Smooth muscle cell (in vitro differentiated cells): ENCODE data around the gene ADPRS. TPM values are rescaled to one million over a fixed set of nuclear protein-coding genes. Genes with fewer than 3 reads are reported as not detected.

Experiments
- DNase-seq: peaks from one replicate; lab custom pipeline; 2025; ENCODE audit not compliant: unreplicated experiment; lab: John Stamatoyannopoulos, UW
- H2AFZ ChIP-seq: fragments of 200-600 bp; sonication (generic); 2 replicates; pipeline ENCODE4 v1.6.0; 2016; ENCODE audit warnings: antibody characterized with exemption, low read depth, mild to moderate bottlenecking
- H3F3A ChIP-seq: fragments of 200-600 bp; sonication (generic); 2 replicates; pipeline ENCODE4 v1.6.0; 2017; ENCODE audit warnings: antibody characterized with exemption, low read depth
- H3K27ac ChIP-seq: fragments of 200-600 bp; sonication (generic); 2 replicates; pipeline ENCODE4 v1.5.1; 2016; ENCODE audit warnings: low read depth, mild to moderate bottlenecking
- H3K27me3 ChIP-seq: fragments of 200-600 bp; sonication (generic); 2 replicates; pipeline ENCODE4 v1.6.1; 2016; ENCODE audit warnings: low read depth, mild to moderate bottlenecking
- H3K36me3 ChIP-seq: fragments of 200-600 bp; sonication (generic); 2 replicates; pipeline ENCODE4 v1.5.1; 2016; ENCODE audit warnings: low read depth
- H3K4me1 ChIP-seq: fragments of 200-600 bp; sonication (generic); 2 replicates; pipeline ENCODE4 v1.5.1; 2016; ENCODE audit warnings: low read depth
- H3K4me2 ChIP-seq: fragments of 200-600 bp; sonication (generic); 2 replicates; pipeline ENCODE4 v1.6.0; 2016; ENCODE audit warnings: mild to moderate bottlenecking
- H3K4me3 ChIP-seq: fragments of 200-600 bp; sonication (generic); 2 replicates; pipeline ENCODE4 v1.5.1; 2016; ENCODE audit warnings: mild to moderate bottlenecking
- H3K79me2 ChIP-seq: fragments of 200-600 bp; sonication (generic); 2 replicates; pipeline ENCODE4 v1.6.0; 2016; ENCODE audit warnings: low read depth, mild to moderate bottlenecking
- H3K9ac ChIP-seq: fragments of 200-600 bp; sonication (generic); 2 replicates; pipeline ENCODE4 v1.6.0; 2016; ENCODE audit warnings: low read depth
- H3K9me3 ChIP-seq: fragments of 200-600 bp; sonication (generic); replicated peaks from 2 replicates; pipeline ENCODE4 v1.5.1; 2016; ENCODE audit warnings: low read depth
- H4K20me1 ChIP-seq: fragments of 200-600 bp; sonication (generic); 2 replicates; pipeline ENCODE4 v1.6.0; 2016; ENCODE audit warnings: low read depth
- WGBS: methylation state at CpG from one replicate; pipeline ENCODE4 v1.1.7; 2016; ENCODE audit warnings: low lambda C conversion rate; 5-methylcytosine and 5-hydroxymethylcytosine counted together
- polyA plus RNA-seq: library from polyadenylated mRNA; unstranded; fragments of >200 nt; fragmentation: Nextera tagmentation; extraction: Ambion mirVana; gene quantifications from 2 replicates; pipeline ENCODE4 v1.2.1, GENCODE V29; 2016
- total RNA-seq: library from RNA; depleted of rRNA; stranded (reverse); fragments of >200 nt; gene quantifications from 2 replicates; pipeline ENCODE4 v1.2.3, GENCODE V29; 2014
- TF ChIP-seq, protein P1 (sequence below): fragments of 200-600 bp; sonication (generic); IDR thresholded peaks from 2 replicates; pipeline ENCODE4 v1.5.1; 2017; ENCODE audit warnings: borderline replicate concordance, mild to moderate bottlenecking, antibody characterized with exemption; ENCODE audit not compliant: insufficient read depth, poor library complexity, severe bottlenecking

The ADPRS gene
- total and polyA plus RNA-seq, 2 experiments from 2014 or later = 31.0 to 38.8 TPM

DNA sequence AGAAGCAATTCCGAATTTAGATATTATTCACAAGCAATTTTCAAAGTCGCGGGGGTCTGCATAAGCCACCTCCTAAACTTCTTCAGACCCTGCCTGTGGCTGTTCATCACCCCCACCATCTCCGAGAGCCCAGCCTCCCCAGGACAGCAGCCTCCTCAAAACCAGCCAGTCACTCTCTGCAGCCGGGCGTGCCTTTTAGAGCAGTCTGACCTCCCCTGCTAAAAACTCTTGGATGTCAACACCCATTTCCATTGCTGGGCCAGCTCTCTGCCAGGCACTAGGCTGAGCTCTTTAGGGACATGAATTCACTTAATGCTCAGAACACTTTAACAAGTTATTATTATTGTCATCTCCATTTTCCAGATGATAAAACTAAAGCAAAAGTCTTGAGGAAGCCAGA is 11.7 kb downstream of the ADPRS start:
- H2AFZ ChIP-seq = no peak overlapping the region
- H4K20me1 ChIP-seq = no peaks in the 10 kb centered on the region
- H3K79me2 ChIP-seq = no peaks in the 10 kb centered on the region
- no peaks in the 10 kb centered on the region for H3K36me3 ChIP-seq
- peaks cover 4% of the 10 kb centered on the region for H3F3A ChIP-seq
- TF ChIP-seq, protein P1, sequence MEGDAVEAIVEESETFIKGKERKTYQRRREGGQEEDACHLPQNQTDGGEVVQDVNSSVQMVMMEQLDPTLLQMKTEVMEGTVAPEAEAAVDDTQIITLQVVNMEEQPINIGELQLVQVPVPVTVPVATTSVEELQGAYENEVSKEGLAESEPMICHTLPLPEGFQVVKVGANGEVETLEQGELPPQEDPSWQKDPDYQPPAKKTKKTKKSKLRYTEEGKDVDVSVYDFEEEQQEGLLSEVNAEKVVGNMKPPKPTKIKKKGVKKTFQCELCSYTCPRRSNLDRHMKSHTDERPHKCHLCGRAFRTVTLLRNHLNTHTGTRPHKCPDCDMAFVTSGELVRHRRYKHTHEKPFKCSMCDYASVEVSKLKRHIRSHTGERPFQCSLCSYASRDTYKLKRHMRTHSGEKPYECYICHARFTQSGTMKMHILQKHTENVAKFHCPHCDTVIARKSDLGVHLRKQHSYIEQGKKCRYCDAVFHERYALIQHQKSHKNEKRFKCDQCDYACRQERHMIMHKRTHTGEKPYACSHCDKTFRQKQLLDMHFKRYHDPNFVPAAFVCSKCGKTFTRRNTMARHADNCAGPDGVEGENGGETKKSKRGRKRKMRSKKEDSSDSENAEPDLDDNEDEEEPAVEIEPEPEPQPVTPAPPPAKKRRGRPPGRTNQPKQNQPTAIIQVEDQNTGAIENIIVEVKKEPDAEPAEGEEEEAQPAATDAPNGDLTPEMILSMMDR = no peak
- H3K4me3 ChIP-seq = no peak overlapping the region
- H3K9ac ChIP-seq = no peak overlapping the region
- DNase-seq = no peak
- no peaks in the 10 kb centered on the region for H3K27me3 ChIP-seq
- 94% methylated on average over 6 of the region's 6 CpGs for WGBS
- no peak overlapping the region for H3K4me2 ChIP-seq
- H3K9me3 ChIP-seq = no peaks in the 10 kb centered on the region
- H3K27ac ChIP-seq = no peak overlapping the region
- no peaks in the 10 kb centered on the region for H3K4me1 ChIP-seq

DNA sequence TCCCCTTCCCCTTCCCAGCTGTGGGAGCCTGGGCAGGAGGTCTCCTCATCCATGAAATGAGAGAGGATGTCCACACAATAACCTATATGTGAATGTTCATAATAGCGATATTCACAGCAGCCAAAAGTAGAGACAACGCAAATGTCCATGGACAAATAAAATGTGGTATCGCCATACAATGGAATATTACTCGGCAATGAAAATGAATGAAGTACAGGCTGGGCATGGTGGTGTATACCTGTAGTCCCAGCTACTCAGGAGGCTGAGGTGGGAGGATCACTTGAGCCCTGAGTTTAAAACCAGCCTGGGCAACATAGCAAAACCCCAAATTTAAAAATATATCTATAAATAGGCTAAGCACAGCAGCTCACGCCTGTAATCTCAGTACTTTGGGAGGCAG is 12.9 kb downstream of the ADPRS start:
- no peaks in the 10 kb centered on the region for H3K27me3 ChIP-seq
- H4K20me1 ChIP-seq = no peaks in the 10 kb centered on the region
- no peak overlapping the region for H3K4me3 ChIP-seq
- no peaks in the 10 kb centered on the region for H3K9me3 ChIP-seq
- no peaks in the 10 kb centered on the region for H3K4me1 ChIP-seq
- H3K4me2 ChIP-seq = no peak overlapping the region
- H3K79me2 ChIP-seq = no peaks in the 10 kb centered on the region
- DNase-seq = no peak
- peaks cover 4% of the 10 kb centered on the region for H3F3A ChIP-seq
- H3K27ac ChIP-seq = no peak overlapping the region
- TF ChIP-seq, protein P1 = no peak
- 95% methylated on average over 5 of the region's 5 CpGs for WGBS
- no peak overlapping the region for H2AFZ ChIP-seq
- H3K36me3 ChIP-seq = no peaks in the 10 kb centered on the region
- no peak overlapping the region for H3K9ac ChIP-seq

DNA sequence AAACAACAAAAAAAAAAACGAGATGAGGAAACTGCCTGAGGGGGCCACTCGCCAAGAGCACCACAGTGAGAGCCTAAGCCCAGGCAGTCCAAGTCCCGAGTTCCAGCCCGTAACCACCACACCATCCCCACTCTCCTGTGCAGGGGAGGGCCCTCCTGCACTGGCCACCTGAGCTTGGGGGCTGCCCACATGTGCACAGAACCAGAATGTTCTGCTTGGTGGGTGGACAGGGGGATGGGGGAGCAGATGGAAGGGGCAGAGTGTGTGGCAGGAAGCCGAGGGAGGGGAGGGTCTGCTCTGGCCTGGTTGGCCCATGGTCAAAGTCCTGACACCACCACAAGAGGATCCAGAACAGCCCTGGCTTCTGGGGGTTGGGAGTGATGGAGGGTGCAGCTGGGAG is 17.6 kb downstream of the ADPRS start:
- TF ChIP-seq, protein P1 = no peak
- no peak for DNase-seq
- H3K4me3 ChIP-seq = no peak overlapping the region
- H3F3A ChIP-seq = peaks cover 2% of the 10 kb centered on the region
- peaks cover 6% of the 10 kb centered on the region for H3K4me1 ChIP-seq
- no peaks in the 10 kb centered on the region for H4K20me1 ChIP-seq
- no peak overlapping the region for H3K9ac ChIP-seq
- 70% methylated on average over 5 of the region's 5 CpGs for WGBS
- H3K27ac ChIP-seq = no peak overlapping the region
- H3K4me2 ChIP-seq = no peak overlapping the region
- no peaks in the 10 kb centered on the region for H3K79me2 ChIP-seq
- H2AFZ ChIP-seq = no peak overlapping the region
- no peaks in the 10 kb centered on the region for H3K9me3 ChIP-seq
- H3K27me3 ChIP-seq = no peaks in the 10 kb centered on the region
- H3K36me3 ChIP-seq = no peaks in the 10 kb centered on the region

DNA sequence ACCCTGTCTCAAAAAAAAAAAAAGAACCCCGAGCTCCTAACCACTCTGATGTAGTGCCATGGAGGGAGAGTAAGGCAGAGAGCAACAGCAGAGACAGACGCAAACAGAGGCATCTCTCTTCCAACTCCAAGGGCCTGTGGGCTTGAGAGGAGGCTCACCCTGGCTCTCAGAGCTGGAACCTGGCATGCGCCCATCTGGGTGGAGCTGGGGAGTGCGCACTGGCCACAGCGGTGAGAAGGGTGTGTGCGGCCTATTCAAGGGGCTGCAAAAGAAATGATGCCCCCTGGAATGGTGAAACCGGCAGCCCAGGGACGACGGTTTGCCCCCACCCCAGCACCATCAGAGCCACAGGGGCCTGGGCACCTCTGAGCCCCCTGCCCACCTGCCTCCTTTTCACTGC is 18.7 kb downstream of the ADPRS start:
- peaks cover 2% of the 10 kb centered on the region for H3F3A ChIP-seq
- no peaks in the 10 kb centered on the region for H3K9me3 ChIP-seq
- no peaks in the 10 kb centered on the region for H3K36me3 ChIP-seq
- no peak overlapping the region for H2AFZ ChIP-seq
- TF ChIP-seq, protein P1 = no peak
- H4K20me1 ChIP-seq = no peaks in the 10 kb centered on the region
- DNase-seq = no peak
- H3K4me2 ChIP-seq = no peak overlapping the region
- no peak overlapping the region for H3K4me3 ChIP-seq
- H3K9ac ChIP-seq = no peak overlapping the region
- H3K27ac ChIP-seq = no peak overlapping the region
- H3K79me2 ChIP-seq = no peaks in the 10 kb centered on the region
- no peaks in the 10 kb centered on the region for H3K27me3 ChIP-seq
- 92% methylated on average over 9 of the region's 9 CpGs for WGBS
- peaks cover 6% of the 10 kb centered on the region for H3K4me1 ChIP-seq
